ENCODE measurements around the gene PPT2.
A peak's percentile ranks its signal among the peaks of the same experiment; 100 is the strongest.

Gene PPT2

GRCh38 chr6:32175711-32176475 lies 22.0 kb downstream of the PPT2 start, which contains the start of gene AGPAT1:
AGPAT1 (minus strand) TSS chr6:32176084; CDS start chr6:32171496, 4,588 bp downstream.
- peak within 1 kb of the TSS; percentile 65 for H3K4me3 ChIP-seq (ENCODE audit: low read depth, low read length)
- DNase-seq (ENCODE audit: low read depth): peak; percentile 93
- TF ChIP-seq, protein P1, sequence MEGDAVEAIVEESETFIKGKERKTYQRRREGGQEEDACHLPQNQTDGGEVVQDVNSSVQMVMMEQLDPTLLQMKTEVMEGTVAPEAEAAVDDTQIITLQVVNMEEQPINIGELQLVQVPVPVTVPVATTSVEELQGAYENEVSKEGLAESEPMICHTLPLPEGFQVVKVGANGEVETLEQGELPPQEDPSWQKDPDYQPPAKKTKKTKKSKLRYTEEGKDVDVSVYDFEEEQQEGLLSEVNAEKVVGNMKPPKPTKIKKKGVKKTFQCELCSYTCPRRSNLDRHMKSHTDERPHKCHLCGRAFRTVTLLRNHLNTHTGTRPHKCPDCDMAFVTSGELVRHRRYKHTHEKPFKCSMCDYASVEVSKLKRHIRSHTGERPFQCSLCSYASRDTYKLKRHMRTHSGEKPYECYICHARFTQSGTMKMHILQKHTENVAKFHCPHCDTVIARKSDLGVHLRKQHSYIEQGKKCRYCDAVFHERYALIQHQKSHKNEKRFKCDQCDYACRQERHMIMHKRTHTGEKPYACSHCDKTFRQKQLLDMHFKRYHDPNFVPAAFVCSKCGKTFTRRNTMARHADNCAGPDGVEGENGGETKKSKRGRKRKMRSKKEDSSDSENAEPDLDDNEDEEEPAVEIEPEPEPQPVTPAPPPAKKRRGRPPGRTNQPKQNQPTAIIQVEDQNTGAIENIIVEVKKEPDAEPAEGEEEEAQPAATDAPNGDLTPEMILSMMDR (IDR thresholded peaks at IDR 0.05; ENCODE audit: low read depth, low read length, missing control alignments): no peak

DNA sequence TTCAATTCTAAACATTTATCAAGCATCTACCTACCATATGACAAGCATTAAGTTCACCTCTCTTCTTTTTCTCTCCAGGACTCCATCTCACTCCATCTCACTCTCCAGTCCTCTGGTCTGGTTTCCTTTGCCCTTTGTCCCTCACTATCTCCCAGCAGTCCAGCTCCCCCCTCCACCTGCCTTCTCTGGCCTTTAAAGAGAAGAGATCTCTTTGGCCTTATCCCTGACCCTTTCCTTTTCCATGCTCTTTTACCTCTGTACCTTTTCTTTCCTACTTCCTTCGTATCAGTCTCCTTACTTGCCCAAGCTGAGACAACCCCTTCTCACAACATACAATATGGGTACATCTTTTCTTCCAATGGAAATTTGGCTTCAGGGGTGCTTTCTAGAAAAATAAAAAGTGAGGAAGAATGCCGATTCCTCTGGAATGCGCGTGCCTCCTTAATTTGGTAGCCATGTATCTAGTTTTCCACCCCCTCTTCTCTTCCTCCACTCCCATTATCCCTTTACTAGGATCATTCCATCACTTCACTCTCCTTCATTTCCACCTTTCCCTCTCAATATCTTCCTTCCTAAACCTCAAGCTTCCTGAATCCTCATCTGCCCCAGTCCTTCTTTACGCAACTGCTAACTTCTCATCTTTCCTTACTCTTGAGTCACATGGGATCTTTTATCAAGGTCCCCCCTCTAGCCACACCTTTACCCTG lies 22.7 kb downstream of the PPT2 start:
- TF ChIP-seq, protein P1 (IDR thresholded peaks at IDR 0.05; ENCODE audit: low read depth, low read length, missing control alignments): no peak
- peak overlapping the region; percentile 65 for H3K4me3 ChIP-seq (ENCODE audit: low read depth, low read length)
- DNase-seq (ENCODE audit: low read depth): no peak

DNA sequence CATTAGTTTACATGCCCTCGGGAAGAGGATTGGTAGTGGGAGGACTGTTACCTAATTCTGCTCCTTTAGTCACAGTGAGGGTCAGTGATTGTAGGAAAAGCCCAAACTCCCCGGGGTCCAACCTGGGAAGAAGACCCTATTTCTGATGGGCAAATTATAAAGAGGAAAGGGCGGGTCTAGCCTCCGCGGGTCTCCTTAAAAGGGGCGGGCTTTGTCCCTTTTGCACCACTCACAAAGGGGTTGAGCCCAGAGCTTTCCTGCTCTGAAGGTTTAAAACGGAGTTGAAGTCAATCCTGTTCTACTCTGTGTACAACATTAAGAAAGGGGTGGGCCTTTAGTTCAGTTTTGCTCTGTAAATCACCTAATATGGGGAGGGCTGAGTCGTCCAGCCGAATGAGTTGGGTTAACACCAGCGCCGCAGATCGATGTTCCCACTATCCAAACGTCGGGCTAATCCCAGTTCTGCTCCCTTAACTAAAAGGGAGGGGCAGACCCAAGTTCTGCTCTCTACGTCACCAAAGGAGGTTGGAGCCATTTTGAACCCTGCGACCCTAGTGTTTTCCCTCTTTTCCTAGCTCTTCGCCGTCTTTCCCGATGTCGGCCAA lies 23.3 kb downstream of the PPT2 start:
- peak overlapping the region; percentile 65 for H3K4me3 ChIP-seq (ENCODE audit: low read depth, low read length)
- DNase-seq (ENCODE audit: low read depth): no peak

GRCh38 chr6:32177788-32178546 lies 24.0 kb downstream of the PPT2 start, which contains the start of gene RNF5:
RNF5 (plus strand) TSS chr6:32178405; CDS start chr6:32178512, 107 bp downstream.
- H3K4me3 ChIP-seq (ENCODE audit: low read depth, low read length): peak within 1 kb of the TSS; percentile 83
- TF ChIP-seq, protein P1 (IDR thresholded peaks at IDR 0.05; ENCODE audit: low read depth, low read length, missing control alignments): no peak
- peak; percentile 100 for DNase-seq (ENCODE audit: low read depth)

More for the DNA sequence above, 23.3 kb downstream of the PPT2 start:
- TF ChIP-seq, protein P1 (IDR thresholded peaks at IDR 0.05; ENCODE audit: low read depth, low read length, missing control alignments): no peak

DNA sequence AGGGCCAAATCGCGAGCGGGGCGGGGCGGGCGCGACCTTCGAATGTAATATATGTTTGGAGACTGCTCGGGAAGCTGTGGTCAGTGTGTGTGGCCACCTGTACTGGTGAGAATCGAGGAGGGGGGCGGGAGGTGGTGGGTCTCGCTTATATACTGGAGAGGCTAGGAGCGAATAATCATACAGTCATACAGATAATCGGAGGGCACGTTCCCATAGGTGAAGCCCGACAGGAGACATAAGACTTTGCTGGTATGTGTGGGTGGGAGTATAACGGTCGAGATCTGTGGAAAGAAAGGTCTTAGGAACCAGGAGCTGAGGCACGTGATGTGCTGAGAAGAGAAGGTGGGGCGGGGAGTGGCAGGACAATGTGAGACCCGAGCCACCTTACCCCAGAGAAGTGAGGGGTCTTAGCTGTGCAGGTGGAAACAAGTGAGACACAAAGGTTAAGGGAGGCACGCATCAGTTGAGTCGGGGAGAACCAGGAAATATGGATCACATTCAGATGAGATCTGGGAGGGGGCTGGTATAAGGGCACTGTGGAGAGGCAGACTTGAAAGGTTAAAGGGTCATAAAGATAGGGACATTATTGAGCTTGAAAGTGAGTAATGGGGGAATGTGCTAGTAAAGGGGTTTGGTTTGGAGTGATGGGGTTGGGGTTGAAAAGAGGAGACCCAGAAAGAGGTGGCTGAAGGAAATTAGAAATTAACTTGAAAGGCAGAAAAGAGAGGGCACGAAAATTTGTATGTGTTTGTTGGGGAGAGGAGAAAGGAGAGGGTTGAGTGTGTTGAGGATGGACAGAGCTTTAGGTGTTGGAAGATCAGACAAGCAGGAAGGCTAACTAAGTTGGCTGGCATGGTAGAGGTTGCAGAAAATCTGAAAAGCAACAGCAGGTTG lies 24.9 kb downstream of the PPT2 start:
- peak overlapping the region; percentile 83 for H3K4me3 ChIP-seq (ENCODE audit: low read depth, low read length)

More for the DNA sequence above, 24.9 kb downstream of the PPT2 start:
- DNase-seq (ENCODE audit: low read depth): no peak
- TF ChIP-seq, protein P1 (IDR thresholded peaks at IDR 0.05; ENCODE audit: low read depth, low read length, missing control alignments): no peak

Measured in GM12864 (cell line).